Measurements from ENCODE around the gene LRRC8C. TPM values are rescaled to one million over a fixed set of nuclear protein-coding genes. Genes with fewer than 3 reads are reported as not detected.
"Not testable (repeated sequence)": the region's sequence is repeated elsewhere in the genome, so short reads cannot be mapped to it uniquely, and the experiment has no call there.

The LRRC8C gene
- 30.0 and 40.4 TPM in 2 replicates for total RNA-seq

- DNase-seq = peak; percentile 90
Measured at GRCh38 chr1:89632657-89633247, at the start of gene LRRC8C. TSS of gene LRRC8C (plus strand) at chr1:89633120. CDS start at chr1:89686474, 53,354 bp downstream.

- no peak for DNase-seq
Measured at GRCh38 chr1:89584211-89584610, 48.7 kb upstream of the LRRC8C start.

- no peak for DNase-seq
Measured at GRCh38 chr1:89584781-89585180, 48.1 kb upstream of the LRRC8C start.

- DNase-seq = no peak
Measured at GRCh38 chr1:89587729-89588161, 45.2 kb upstream of the LRRC8C start.

- DNase-seq = no peak
Measured at GRCh38 chr1:89588480-89588879, 44.4 kb upstream of the LRRC8C start.

- DNase-seq = peak; percentile 79
Measured at GRCh38 chr1:89589515-89589914, 43.4 kb upstream of the LRRC8C start.

- DNase-seq = no peak
Measured at GRCh38 chr1:89590341-89591080, 42.4 kb upstream of the LRRC8C start.

- DNase-seq = not testable (repeated sequence)
Measured at GRCh38 chr1:89592861-89593302, 40.0 kb upstream of the LRRC8C start.

- no peak for DNase-seq
Measured at GRCh38 chr1:89594096-89594740, 38.7 kb upstream of the LRRC8C start.

- no peak for DNase-seq
Measured at GRCh38 chr1:89596698-89597097, 36.2 kb upstream of the LRRC8C start.

- peak; percentile 74 for DNase-seq
Measured at GRCh38 chr1:89598450-89599331, 34.2 kb upstream of the LRRC8C start.

- no peak for DNase-seq
Measured at GRCh38 chr1:89599332-89599630, 33.6 kb upstream of the LRRC8C start.

GRCh38 chr1:89600451-89601224, 32.3 kb upstream of the LRRC8C start:
- DNase-seq = no peak

GRCh38 chr1:89602871-89603404, 30.0 kb upstream of the LRRC8C start:
- no peak for DNase-seq

- DNase-seq = no peak
Measured at GRCh38 chr1:89603651-89604413, 29.1 kb upstream of the LRRC8C start.

- DNase-seq = no peak
Measured at GRCh38 chr1:89604414-89604735, 28.5 kb upstream of the LRRC8C start.

- peak; percentile 86 for DNase-seq
Measured at GRCh38 chr1:89605692-89606091, 27.2 kb upstream of the LRRC8C start.

- DNase-seq = no peak
Measured at GRCh38 chr1:89606227-89606980, 26.5 kb upstream of the LRRC8C start.

- no peak for DNase-seq
Measured at GRCh38 chr1:89607156-89607555, 25.8 kb upstream of the LRRC8C start.

GRCh38 chr1:89607586-89608318, 25.2 kb upstream of the LRRC8C start:
- no peak for DNase-seq

Data from dermis blood vessel endothelial cell (primary cell).